H4 (cell line): Measurements from ENCODE around the gene B4GALNT4. TPM values are rescaled to one million over a fixed set of nuclear protein-coding genes. Genes with fewer than 3 reads are reported as not detected.
"Not testable (repeated sequence)": the region's sequence is repeated elsewhere in the genome, so short reads cannot be mapped to it uniquely, and the experiment has no call there.

Experiments
- DNase-seq: peaks from one replicate; pipeline ENCODE4 v3.0.0-alpha.2; 2015; ENCODE audit warnings: low spot score
- total RNA-seq: library from RNA; depleted of rRNA; stranded (reverse); fragments of >200 nt; shearing (Covaris generic); gene quantifications from 2 replicates; pipeline ENCODE4 v1.2.3, GENCODE V29; 2014

Gene B4GALNT4
- total RNA-seq, 1 experiment from 2014 or later: 6.5 TPM

- no peak for DNase-seq
Measured at GRCh38 chr11:373716-374551, 4.6 kb downstream of the B4GALNT4 start.

- DNase-seq: no peak
Measured at GRCh38 chr11:375065-376025, 6.0 kb downstream of the B4GALNT4 start.

- no peak for DNase-seq
Measured at GRCh38 chr11:376531-377173, 7.4 kb downstream of the B4GALNT4 start.

GRCh38 chr11:377174-377865 is 8.0 kb downstream of the B4GALNT4 start:
- DNase-seq: no peak

GRCh38 chr11:377883-378500 is 8.7 kb downstream of the B4GALNT4 start:
- DNase-seq: no peak

GRCh38 chr11:379205-380094 is 10.2 kb downstream of the B4GALNT4 start:
- no peak for DNase-seq

- no peak for DNase-seq
Measured at GRCh38 chr11:380095-380480, 10.8 kb downstream of the B4GALNT4 start.

GRCh38 chr11:380491-380890 is 11.2 kb downstream of the B4GALNT4 start:
- DNase-seq: no peak

GRCh38 chr11:380996-381395 is 11.7 kb downstream of the B4GALNT4 start:
- DNase-seq: no peak

- DNase-seq: no peak
Measured at GRCh38 chr11:381501-382072, 12.3 kb downstream of the B4GALNT4 start.

GRCh38 chr11:382081-382629 is 12.9 kb downstream of the B4GALNT4 start:
- no peak for DNase-seq

GRCh38 chr11:383431-383830 is 14.1 kb downstream of the B4GALNT4 start:
- DNase-seq: no peak

- no peak for DNase-seq
Measured at GRCh38 chr11:384511-384910, 15.2 kb downstream of the B4GALNT4 start.

GRCh38 chr11:385594-386351 is 16.5 kb downstream of the B4GALNT4 start:
- DNase-seq: no peak

- DNase-seq: no peak
Measured at GRCh38 chr11:386483-386882, 17.2 kb downstream of the B4GALNT4 start.

- no peak for DNase-seq
Measured at GRCh38 chr11:387193-387793, 18.0 kb downstream of the B4GALNT4 start.

GRCh38 chr11:389369-389768 is 20.1 kb downstream of the B4GALNT4 start:
- not testable (repeated sequence) for DNase-seq

GRCh38 chr11:390175-390574 is 20.9 kb downstream of the B4GALNT4 start:
- no peak for DNase-seq
